GM18511 (cell line): ENCODE measurements around the gene ENTHD1.

Source experiments
- ATAC-seq: cut with Tn5 transposase; IDR thresholded peaks from one replicate; pipeline ENCODE4 v1.9.1; 2021; ENCODE audit warnings: mild to moderate bottlenecking, moderate library complexity; ENCODE audit not compliant: unreplicated experiment

The ENTHD1 gene

GRCh38 chr22:39800790-39801520 lies 92.6 kb downstream of the ENTHD1 start:
- ATAC-seq = no peak

GRCh38 chr22:39797528-39798147 lies 95.9 kb downstream of the ENTHD1 start:
- ATAC-seq = no peak

- no peak for ATAC-seq
Observed at GRCh38 chr22:39789788-39790187, 103.8 kb downstream of the ENTHD1 start.

DNA sequence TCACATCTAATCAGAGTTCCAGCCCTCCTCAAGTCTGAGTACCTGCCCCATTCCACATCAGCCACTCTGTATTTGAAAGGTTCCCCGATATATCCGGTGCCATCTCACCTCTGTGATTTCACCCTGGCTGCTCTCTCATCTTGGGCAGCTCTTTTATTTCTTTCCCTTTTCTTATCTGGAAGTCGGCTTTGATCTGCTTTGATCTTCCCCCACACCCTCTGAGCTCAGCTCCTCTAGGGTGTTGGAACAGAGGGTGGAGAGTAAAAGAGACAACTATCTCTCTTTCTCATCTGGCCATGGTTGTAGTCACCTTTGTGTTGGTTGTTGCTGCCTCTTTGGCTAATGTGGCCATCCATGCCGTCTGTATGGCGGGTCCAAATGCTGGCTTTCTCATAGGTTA lies 108.3 kb downstream of the ENTHD1 start:
- ATAC-seq = no peak

DNA sequence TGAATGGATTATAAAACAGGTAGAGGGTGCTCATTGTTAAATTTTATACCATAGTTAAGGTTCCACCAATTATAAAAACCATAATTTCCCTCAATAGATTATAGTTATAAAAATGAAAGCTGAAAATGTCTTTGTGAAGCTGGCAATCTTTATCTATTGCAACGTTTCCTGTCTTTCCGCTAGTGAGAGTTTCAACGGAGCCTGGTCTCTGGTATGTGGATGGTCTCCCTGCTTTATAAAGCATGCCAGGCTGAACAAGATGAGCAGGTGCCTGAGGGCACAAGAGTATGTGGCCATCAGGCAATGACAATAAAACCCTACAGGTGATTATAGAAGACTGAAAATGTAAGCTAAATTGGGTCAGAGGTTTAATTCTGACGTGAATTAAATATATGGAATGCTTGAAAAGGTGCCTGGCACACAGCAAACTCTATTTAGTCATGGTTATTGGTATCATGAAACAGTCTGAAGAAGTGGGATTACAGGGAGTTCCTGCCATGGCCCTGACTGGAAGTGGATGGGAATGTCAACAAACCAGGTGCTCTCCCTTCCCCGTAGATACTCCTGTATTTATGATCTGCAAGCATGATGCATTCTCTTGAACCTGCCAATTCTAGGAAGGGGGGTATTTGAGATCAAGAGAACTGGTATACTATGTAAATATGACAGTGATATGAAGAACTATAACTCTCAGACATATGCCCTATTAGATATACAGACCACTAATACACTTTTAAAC lies 115.7 kb downstream of the ENTHD1 start:
- ATAC-seq = no peak

DNA sequence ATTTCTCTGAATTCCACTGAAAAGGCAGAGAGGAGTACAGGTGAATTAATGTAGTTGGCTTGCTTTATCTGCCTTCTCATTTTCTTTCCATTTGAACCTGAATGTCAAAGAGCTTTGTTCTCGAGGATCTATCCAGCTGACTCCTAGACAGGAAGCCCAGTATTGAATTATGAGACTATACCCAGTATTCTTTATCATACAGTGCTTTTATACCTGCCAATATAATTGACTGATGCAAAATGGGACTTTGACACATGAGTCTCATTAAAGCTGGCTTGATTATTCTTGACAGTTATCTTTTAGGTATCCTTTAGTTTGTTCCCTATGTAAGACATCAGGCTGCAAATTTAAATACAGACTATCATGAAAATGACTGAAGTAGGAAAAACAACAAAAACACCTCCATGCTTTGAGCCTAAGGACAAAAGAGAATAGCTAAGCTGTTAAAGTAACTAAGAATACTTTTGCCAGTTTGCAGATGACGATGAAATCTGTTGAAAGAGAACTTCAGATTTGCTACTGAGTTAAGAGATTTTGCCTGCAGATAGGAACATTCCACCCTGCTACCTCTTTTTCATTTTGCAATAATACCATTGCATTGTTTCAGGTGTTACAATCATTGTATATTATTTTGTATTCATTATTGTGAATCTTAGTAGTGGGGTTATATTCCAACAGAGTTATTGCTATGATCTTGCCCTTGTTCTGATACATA lies 117.1 kb downstream of the ENTHD1 start:
- ATAC-seq = no peak

DNA sequence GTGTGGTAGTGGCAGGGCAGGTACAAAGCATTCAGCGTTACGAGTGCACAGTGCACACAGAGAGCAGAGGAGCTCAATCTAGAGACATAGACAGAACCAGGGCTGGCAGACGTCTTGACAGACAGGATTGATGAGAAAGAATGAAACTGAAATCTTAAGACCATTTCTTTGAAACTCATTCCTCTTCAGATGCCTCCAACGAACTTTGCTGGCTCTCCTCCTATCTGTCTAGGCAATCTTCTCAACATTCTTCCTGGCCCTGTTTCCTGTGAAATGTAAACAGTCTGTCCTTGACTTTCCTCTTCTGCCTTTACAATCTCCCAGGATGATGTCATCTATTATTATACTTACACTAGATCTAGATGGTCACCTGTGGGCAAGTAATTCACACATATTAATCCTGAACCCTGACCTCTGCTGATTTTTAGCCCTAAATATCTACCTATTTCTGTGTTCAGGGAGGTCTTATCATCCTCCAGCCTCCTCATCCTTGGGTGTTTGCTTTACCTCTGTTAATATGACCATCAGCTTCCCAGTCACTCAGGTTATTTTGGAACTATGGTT lies 119.5 kb downstream of the ENTHD1 start:
- no peak for ATAC-seq

DNA sequence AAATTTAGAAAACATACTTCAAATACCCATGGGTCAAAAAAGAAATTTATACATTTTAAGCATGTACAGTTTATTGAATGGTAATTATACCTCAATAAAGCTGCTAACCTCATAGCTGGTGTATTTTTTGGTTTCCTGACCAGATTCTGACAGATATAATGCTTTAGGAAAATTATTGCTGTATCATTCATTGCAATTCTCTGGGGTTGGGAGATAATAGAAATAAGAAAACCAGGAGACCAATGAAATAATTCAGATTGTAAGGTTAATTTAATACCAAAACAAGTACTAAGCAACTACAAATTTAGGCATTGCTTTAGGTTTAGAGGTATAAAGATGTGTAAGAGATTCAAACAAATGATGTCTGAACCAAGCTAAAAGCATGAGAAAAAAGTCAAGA lies 120.1 kb downstream of the ENTHD1 start:
- no peak for ATAC-seq

DNA sequence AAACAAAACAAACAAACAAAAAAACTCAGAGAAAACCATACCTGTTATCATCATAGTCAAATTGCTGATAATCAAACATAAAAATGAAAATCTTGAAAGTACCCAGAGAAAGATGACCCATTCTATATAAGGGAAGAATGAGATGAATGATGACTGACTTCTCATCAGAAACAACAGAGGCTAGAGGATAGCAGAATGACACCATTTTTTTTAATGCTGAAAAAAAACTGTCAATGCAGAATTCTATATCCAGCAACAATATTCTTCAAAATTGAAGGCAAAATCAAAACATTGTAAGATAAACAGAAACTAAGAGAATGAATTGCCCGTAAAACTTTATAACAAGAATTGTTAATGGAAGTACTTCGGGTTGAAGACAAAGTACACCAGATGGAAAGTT lies 122.1 kb downstream of the ENTHD1 start:
- ATAC-seq = no peak

DNA sequence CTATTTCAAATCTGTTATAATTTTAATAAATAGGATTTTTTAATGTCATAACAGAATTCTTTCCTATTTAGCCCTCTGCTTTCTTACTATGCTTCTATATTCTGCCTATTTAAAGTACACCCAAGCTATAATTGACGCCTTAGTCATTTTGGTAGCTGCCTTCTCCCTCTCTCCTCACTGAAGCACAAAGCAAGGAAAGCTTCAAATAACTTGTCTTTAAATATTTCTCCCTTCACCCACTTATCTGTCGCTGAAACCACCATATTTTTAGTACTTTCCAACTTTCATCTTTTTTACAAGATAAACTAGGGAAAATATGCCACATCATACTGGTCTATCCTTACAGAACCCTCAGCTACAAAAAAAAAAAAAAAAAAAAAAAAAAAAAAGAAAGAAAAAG lies 127.9 kb downstream of the ENTHD1 start:
- ATAC-seq = no peak

DNA sequence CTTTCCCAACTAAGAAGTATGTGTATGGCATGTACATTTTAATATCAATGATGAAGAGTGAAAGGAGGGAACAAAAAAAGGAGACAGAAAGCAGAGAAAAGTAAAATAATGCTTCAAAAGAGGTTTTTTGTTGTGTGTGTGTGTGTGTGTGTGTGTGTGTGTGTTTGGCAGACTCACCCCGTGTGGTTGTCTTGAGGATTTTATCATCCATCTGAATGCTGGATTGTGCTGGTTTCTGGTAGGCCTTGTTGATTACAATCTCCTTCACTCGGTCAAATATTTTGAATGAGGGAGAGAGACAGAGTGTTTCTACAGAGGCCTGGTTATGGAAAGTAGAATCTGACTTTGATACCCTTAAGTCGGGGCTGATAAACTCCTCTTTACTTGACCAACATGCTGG lies 128.5 kb downstream of the ENTHD1 start:
- no peak for ATAC-seq

DNA sequence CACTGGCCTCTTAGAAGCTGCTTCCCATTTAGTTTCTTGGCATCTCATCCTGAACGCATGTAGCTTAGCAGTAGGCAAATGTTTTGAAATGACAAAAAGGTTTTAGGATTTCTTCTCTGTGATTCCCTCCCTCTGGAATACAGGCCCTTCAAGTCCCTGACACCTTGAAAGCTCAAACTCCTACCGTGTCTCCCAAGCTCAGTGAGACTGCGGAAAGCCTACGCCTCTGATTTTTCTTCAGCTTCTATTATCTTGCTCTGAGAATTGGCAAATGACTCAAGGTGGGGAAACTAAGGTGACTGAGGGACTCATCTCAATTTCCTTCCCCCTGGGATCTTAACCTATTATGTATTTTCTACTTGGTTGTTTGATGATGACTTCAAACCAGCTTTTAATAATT lies 130.3 kb downstream of the ENTHD1 start:
- ATAC-seq = no peak

DNA sequence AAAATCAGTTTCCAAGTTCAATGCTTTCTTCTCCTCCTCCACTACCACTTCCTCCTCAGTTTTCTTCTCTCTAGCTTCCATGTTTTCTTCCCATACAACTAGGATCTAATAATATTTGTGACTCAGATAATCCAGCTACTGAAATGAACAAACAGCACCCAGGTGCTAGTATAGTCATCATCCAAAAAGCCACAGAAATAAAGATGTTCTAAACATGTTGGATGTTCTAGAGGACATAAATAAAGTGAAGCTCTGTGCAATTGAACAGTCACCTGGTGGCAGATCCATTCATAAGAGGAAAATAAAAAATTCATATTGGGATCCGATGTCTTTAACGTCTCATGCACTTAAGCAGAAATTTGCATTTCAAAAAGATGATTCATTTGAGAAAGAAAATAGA lies 142.8 kb downstream of the ENTHD1 start:
- no peak for ATAC-seq

DNA sequence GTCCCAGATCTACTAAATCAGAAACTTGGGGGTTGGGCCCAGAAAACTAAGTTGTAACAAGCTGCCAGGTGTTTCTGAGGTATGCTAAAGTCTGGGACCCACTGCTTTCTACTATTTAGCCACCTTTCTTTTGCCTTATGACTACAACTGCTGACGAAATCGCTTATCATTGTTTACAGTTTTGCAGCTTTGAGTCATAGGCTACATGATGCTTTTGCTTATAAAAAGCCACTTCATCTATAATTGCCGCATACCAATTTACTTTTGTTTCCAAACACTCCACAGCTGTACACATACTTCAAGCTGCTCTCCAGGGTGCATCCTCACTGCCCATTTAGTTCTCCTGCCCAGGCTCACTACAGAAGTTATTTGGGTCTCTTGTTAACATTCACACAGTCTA lies 144.7 kb downstream of the ENTHD1 start:
- ATAC-seq = no peak

- ATAC-seq = no peak
Observed at GRCh38 chr22:39746600-39747262, 146.8 kb downstream of the ENTHD1 start.

- no peak for ATAC-seq
Observed at GRCh38 chr22:39745789-39746188, 147.8 kb downstream of the ENTHD1 start.

DNA sequence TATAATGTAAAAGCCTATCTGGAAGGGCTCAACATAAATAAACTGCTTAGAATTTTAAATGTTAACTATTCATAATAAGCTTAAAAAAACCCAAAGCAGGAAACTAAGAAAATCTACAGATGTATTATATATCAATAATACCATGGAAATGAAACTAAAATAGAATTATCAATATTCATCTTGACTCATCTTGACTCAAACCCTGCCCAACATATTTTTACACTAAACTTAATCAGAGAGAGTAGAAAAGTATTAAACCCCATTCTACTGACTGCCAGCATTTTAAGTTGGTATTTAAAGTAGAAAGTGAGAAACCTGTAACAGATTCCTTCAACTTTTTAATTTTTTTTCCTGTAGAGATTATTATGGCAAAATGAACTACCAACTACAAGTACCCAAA lies 149.2 kb downstream of the ENTHD1 start:
- no peak for ATAC-seq

DNA sequence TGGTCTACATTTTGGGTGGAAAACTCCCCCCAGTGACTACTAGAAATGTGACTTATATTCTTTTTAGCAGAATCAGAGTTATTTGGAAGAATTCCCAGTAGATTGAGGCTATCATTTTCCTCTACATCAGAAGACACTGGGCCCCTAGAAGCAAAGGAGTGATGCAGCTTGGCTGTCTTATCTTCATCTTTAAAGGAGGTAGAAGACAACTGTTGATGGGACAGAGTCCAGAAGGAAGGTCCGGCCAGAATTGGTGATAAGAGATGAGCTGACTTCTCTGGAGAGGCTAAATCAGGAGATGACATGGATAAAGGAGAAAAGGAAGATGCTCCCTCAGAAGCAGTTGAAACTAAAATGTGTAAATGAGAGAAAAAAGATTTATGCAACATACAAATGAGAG lies 149.6 kb downstream of the ENTHD1 start:
- no peak for ATAC-seq

DNA sequence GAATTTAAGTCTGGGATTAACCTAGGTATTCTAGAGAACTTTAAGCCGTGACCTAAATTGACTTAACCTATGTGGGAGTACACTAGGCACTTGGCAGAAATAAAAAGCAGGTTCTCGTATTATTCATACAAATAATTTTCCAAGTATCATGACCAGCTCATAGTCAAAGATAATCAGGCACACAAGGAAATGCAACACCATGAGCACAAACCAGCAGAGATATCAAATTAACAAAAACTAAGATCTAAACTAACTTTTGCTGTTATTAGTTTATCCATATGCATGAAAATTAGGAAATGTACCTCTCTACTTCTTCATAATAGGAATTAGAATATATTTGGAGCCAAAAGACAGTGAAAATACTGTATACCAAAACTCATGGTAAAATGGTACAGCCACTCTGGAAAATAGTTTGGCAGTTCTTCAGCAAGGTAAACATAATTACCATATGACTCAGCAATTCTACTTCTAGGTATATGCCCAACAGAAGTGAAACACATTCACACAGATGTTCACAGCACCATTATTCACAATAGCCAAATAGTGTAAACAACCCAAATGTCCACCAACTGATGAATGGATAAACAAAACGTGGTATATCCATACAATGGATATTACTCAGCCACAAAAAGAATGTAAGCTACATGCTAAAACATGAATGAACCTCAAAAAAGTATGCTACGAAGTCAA lies 154.1 kb downstream of the ENTHD1 start:
- ATAC-seq = no peak

DNA sequence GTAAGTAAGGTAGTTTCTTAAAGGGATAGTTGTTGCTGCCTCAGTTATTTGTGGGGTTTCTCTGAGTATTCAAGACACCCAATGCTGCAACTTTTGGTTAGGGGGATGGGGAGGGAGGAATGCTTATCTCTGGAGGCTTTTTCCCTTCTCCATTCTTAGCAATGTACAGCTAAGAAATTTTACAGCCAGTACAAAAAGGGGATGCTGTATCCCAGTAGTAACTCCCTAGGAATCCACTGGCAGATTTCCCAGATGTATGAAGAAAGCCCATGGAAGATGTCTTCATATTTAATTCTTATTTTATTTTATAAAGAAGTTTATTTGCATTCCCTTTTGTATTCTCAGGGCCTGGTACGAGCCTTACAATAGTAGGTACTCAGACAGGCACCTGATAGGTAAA lies 154.8 kb downstream of the ENTHD1 start:
- ATAC-seq = no peak
